NOMO-1 treated with dmso at 0.1 percent for 144 hours (cell line): ENCODE data around the gene SLC5A2.
A peak's percentile ranks its signal among the peaks of the same experiment; 100 is the strongest.

Experiments used
- DNase-seq: peaks from one replicate; lab custom pipeline; 2025; ENCODE audit not compliant: unreplicated experiment; lab: John Stamatoyannopoulos, UW

Gene SLC5A2

GRCh38 chr16:31459687-31460581, 23.0 kb upstream of the SLC5A2 start:
- peak; percentile 96 for DNase-seq

GRCh38 chr16:31460582-31461002, 22.3 kb upstream of the SLC5A2 start:
- DNase-seq = no peak

GRCh38 chr16:31461201-31461920, 21.6 kb upstream of the SLC5A2 start:
- no peak for DNase-seq

- DNase-seq = no peak
Observed at GRCh38 chr16:31461921-31462804, 20.8 kb upstream of the SLC5A2 start.

- no peak for DNase-seq
Observed at GRCh38 chr16:31464348-31464769, 18.6 kb upstream of the SLC5A2 start.

GRCh38 chr16:31464781-31465260, 18.1 kb upstream of the SLC5A2 start:
- DNase-seq = no peak

- no peak for DNase-seq
Observed at GRCh38 chr16:31465788-31466370, 17.0 kb upstream of the SLC5A2 start.

- no peak for DNase-seq
Observed at GRCh38 chr16:31466381-31466841, 16.5 kb upstream of the SLC5A2 start.

GRCh38 chr16:31467151-31467773, 15.7 kb upstream of the SLC5A2 start:
- no peak for DNase-seq

GRCh38 chr16:31467858-31468257, 15.1 kb upstream of the SLC5A2 start:
- no peak for DNase-seq

- DNase-seq = no peak
Observed at GRCh38 chr16:31470615-31471014, 12.3 kb upstream of the SLC5A2 start.

- no peak for DNase-seq
Observed at GRCh38 chr16:31471241-31471874, 11.6 kb upstream of the SLC5A2 start.

- DNase-seq = no peak
Observed at GRCh38 chr16:31471875-31472708, 10.8 kb upstream of the SLC5A2 start, which contains the start of gene TGFB1I1. TSS of gene TGFB1I1 (plus strand) at chr16:31472152. CDS start at chr16:31472189, 37 bp downstream.

GRCh38 chr16:31472709-31473203, 10.2 kb upstream of the SLC5A2 start:
- DNase-seq = no peak

GRCh38 chr16:31473264-31473984, 9.5 kb upstream of the SLC5A2 start:
- no peak for DNase-seq

- DNase-seq = no peak
Observed at GRCh38 chr16:31474173-31474714, 8.7 kb upstream of the SLC5A2 start.
